ENCODE data around the gene COX7A2L.
"Not testable (repeated sequence)": the region's sequence is repeated elsewhere in the genome, so short reads cannot be mapped to it uniquely, and the experiment has no call there.

The COX7A2L gene, protein sequence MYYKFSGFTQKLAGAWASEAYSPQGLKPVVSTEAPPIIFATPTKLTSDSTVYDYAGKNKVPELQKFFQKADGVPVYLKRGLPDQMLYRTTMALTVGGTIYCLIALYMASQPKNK

DNA sequence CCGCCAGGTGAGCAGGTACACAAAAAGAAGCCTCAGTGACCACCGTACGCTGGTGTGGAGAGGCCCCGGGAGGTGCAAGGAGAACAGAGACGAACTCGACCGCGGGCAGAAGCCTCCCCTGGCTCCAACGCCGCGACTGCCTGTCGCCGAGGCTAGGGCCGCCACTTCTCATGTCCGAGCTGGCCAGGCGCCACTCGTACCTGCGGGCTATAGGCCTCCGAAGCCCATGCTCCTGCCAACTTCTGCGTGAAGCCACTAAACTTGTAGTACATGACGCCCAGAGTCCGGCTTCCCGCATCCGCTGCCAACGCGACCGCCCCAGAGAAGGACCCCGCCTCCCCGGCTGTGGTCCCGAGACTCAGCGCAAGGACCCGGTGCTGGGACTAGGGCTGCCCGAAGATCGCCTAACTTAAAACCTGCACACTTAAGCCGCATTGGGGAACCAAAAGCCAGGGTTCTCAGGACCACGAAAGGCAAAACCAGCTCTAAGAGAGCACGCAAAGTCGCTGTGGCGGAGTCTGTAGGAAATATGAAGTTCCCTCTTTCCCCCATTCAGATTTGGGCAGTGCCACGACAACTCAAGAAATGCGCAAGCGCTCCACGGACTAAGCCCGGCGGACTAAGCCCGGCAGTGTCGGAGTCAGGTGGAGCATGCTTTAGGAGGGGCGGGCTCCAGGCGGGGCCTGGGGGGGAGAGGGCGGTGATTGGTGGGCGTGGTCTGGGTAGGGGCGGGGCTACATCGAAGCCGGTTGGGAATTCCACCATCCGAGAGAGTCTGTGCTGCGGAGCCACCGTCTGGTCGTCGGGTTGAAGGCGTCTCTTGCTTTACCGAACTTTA is at the start of gene COX7A2L:
Gene COX7A2L, minus strand, starts transcription at position 328 of the 838 bp plus-strand sequence. Its CDS starts 56 bp downstream, at position 272.
- DNase-seq = peak; percentile 98

- no peak for DNase-seq
These were observed 47.0 kb upstream of the COX7A2L start for GRCh38 chr2:42408009-42408408.

DNA sequence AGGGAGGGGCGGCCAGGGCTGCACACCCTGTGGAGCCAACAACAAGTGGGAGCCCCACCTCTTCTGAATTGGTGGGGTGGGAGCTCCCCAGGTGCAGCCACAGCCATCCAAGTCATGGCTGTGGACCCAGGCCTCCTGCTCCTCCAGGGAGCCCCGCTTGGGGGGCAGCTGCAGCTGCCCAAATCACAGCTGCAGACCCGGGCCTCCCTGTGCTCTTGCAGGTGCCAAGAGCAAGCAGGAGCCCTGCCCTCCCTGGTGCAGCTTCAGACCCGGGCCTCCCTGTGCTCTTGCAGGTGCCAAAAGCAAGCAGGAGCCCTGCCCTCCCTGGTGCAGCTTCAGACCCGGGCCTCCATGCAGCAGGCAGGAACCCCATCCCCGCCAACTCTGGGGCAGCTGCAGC is 46.5 kb upstream of the COX7A2L start:
- no peak for DNase-seq

DNA sequence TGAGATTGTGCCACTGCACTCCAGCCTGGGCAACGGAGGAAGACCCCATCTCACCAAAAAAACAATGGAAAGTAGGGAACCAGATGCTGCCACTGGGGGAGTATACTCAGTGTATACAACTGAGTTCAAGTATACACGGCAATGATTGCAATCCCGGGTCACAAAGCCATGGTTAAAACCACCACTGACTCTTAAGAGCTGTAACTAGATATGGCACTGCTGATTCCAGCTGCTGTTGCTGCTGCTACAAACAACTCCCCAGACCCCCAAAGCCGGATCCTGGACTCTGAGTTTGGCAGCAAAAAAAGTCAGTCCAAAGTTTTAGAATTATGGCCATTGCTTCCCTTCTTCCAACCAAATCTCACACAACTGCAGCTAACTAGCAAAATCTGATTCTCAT is 43.7 kb upstream of the COX7A2L start:
- DNase-seq = no peak

DNA sequence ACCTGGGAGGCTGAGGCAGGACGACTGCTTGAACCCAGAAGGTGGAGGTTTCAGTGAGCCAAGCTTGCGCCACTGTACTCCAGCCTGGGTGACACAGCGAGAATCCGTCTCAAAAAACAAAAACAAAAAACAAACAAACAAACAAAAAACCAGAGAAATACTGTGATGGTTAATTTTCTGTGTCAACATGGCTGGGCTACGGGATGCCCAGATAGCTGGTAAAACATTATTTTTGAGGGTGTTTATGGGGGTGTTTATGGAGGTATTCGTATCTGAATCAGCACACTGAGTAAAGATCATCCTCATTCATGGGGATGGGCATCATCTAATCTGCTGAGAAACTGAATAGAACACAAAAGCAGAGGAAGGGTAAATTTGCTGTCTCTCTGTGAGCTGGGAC is 40.8 kb upstream of the COX7A2L start:
- DNase-seq = no peak

DNA sequence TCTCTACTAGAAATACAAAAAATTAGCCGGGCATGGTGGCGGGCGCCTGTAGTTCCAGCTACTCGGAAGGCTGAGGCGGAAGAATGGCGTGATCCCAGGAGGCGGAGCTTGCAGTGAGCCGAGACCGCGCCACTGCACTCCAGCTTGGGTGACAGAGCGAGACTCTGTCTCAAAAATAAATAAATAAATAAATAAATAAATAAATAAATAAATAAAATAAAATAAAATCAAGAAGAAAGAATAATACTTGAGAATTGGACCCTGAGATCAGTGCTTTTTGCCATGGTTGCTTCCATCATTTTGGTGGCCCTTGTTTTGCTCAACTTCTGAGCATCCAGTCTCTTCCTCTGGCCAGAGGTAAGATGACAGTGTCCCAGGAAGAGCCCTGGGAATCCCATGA is 37.0 kb upstream of the COX7A2L start:
- not testable (repeated sequence) for DNase-seq

GRCh38 chr2:42393320-42393719 is 32.3 kb upstream of the COX7A2L start:
- not testable (repeated sequence) for DNase-seq

DNA sequence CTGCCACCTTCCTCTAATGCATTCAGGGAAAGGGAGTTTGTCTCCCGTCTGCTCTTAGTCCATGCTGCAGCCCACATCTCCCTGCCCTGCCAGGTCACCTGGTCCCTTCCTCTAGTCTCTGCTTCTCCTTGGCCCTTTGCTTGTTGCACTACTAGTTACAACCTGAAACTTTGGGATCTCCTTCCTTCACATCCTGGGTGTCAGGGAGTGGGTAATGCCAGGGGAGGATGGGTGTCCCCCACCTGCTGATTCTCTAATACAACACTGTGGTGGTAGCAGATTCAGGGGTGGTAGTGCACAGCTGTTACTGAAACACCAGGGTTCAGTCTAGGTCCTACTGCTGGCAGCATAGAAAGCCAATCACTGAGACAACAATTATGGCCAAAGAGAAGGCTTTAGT is 31.2 kb upstream of the COX7A2L start:
- DNase-seq = no peak

DNA sequence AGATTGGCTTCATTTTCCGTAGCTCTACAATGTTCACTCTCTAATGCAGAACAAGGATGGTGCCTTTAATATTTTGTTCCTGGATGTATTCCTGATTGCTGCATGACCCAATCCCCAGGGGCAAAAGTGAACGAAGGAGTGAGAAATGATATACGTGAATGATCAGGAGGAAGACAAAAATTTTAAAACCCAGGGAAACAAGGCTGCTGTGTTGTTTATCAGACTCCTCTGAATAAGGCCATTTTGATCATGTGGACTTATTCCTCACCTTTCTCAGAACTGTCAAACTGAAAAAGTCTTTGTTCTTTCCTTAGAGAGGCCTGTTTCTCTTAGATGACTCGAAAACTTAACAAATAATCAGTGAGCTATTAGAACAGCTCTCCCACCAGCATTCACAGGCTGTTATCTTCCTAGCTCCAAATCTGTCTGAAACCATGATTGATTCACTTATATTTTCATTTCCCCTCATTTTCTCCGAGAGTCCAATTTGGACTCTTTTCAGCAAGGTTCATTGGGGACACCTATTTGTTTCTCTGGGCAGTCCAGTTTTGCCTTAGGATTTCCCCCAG is 29.5 kb upstream of the COX7A2L start:
- no peak for DNase-seq

DNA sequence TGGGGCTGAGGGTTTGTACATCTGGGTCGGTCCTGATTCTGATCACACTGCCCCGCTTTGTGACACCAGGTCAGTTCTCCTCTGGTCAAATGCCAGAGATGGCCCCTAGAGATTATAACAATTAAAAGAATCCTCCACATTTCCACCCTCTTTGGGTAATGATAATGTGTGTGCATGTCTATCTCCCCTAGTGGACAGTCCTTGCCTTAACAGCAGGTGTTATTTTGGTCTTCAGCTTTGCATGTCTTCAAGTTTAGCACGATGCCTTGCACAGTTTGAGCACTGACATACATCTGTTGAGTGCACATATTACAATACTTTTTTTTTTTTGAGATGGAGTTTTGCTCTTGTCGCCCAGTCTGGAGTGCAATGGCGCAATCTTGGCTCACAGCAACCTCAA is 25.7 kb upstream of the COX7A2L start:
- DNase-seq = peak; percentile 51

- no peak for DNase-seq
These were observed 24.2 kb upstream of the COX7A2L start for GRCh38 chr2:42385225-42385624.

GRCh38 chr2:42383855-42384530 is 23.0 kb upstream of the COX7A2L start:
- DNase-seq = no peak

- no peak for DNase-seq
These were observed 21.1 kb upstream of the COX7A2L start for GRCh38 chr2:42382144-42382543.

DNA sequence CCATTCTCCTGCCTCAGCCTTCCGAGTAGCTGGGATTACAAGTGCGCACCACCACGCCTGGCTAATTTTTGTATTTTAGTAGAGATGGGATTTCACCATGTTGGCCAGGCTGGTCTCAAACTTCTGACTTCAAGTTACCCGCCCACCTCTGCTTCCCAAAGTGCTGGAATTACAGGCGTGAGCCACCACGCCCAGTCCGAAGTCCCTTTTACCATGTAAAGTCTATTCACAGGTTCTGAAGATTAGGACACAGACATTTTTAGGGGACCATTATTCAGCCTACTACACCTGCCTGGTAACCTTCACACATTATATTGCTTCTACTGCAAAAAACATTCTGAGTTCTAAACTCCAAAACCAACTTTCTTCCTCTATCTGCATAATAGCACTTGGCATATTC is 19.0 kb upstream of the COX7A2L start:
- not testable (repeated sequence) for DNase-seq

DNA sequence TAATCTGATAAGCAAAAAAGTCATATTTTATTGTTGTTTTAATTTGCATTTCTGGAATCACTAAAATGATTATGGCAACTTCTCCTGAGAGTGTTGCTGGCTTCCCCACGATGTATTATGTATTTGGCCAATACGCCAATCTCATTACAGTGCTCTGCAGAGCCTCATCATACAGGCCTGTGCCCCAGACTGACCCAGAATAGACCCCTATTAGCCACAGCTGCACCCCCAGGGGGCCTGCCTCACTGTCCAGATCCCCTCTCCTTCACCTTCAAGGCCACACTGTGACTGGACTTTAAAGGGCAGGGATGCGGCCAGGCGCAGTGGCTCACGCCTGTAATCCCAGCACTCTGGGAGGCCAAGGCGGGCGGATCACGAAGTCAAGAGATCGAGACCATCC is 17.4 kb upstream of the COX7A2L start:
- DNase-seq = no peak

GRCh38 chr2:42376758-42377157 is 15.7 kb upstream of the COX7A2L start:
- no peak for DNase-seq

DNA sequence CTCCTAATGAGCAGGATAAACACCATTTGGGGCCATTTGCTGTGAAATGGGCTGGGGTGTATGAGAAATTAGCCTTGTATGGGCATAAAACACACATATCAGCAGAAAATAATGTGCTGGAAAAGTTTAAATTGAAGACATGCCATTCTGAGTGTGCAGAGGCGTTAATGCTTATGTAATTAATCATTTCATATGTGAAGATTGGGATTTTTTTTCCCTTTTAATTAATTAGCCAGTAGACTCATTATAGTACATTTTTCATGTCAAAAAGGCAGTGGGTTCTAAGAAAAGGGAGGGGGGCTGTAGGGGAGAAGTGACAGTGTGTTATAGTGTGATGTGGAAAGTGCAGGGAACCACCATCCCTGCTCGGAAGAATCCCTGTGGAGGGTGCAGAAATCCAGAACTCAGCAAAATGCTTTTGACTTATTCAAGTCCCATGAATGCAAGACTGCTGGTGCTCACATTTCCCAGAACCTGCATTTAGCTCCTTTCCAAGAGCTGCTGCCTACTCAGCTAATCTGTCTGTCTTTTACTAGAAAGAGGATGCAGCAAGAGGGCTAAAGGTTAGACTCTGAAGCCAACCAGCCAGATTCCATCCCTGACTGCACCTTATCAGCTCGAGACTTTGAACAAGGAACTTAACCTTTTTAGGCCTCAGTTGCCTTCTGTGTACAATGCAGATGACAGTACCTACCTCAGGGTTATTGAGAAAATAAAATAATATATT is 11.6 kb upstream of the COX7A2L start:
- DNase-seq = no peak

GRCh38 chr2:42371611-42372473 is 10.8 kb upstream of the COX7A2L start:
- no peak for DNase-seq

DNA sequence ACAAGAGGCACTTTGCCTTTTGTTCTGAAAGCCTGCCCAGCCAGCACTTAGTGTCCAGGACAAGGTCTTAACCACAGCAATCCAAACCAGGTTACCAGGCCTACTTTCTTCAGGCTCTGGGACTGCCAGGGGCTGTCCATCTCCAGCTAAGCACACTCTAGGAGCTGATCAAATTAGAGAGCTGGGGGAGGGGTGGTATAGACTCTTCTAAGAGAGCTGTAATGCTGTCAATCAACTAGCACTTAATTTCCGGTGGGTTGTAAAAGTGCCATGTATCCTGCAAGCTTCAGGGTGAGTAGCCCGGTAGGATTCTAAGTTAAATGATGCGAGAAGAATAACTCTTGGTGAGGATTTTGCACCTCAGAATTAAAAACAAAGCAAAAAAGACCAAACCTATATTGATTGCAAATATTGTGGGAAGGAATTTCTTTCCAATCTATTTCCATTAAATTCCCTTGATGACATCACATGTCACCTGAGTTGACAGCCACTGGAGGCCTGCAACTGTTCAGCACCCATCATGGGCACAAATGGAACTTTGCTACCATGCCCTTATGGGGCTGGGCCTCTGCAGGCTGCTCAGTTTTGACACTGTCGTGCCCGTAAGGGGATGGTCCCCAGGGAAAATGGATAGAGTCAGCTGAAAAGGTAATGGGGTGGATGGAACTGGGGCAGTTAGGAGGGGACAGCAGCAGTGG is 8.7 kb upstream of the COX7A2L start:
- DNase-seq = no peak

DNA sequence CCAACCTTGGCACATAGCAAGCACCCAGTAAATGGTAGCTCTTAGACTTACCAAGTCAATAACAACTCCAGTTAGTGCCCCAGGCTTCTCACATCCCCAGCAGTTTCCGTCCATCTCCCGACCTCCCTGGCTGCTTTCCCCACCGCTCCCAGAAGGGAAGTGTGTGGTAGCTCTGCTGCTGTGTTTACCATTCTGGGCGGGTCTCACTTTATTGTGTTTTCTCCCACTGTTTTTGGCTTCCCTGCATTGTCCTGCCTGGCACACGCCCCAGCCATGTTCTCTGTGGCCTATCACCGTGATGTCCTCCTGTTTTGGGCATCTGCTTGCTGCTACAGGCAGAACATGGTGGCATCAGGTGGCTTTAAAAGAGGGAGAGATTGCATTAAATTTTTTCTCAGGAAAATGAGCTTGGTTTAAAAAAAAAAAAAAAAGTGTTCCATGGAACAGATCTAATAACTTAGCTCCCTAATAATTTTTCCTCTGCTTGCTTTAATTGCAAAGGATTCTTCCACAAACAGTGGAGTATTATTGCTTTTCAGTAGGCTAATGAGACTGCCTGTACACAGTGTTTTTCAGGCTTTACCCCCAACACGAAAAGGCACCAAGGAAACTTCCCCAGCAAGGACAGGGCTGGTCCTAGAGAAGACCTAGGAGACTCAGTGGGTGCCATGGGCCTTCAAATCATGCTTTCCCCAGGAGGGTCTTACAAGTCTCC is 8.0 kb upstream of the COX7A2L start:
- no peak for DNase-seq

DNA sequence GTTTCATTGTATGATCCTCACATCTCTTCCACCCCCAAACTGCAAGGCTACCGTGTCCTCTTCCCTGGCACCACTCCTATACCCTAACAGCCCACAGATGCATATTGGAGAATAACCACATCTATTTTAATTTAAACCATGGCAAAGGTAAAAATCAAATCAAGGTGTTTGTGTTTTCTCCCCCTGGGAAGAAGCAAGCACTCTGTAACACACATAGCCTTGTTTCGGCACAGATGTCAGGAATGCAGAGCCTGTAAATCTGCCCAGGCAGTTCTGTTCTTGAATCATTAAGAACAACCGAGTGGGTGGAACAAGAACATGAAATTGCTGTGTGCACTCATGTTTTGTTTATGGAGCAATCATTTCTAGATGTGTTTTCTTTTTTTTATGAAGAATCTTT is 6.8 kb upstream of the COX7A2L start:
- no peak for DNase-seq
